ENCODE results near the gene NTN1.

Gene NTN1

GRCh38 chr17:9169116-9169515 is 147.8 kb downstream of the NTN1 start:
- DNase-seq, result no peak

DNA sequence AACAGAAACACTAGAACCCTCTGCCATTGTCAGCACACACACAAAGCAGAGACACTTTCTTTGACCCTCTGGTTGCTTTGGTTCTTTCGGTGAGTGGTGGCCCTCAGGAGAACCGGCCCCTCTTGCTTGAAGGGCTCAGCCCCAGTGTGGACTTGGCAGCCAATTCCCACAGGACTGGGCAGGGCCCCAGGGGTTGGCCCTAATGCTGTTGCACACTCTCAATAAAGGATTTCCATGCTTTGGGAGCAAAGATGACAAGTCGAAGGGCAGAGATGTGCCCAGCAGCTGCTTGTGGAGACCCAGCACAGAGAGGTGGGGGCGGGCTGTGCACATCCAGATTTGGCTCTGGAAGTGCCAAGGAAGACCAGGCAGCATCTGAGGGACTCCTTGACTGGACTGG is 149.0 kb downstream of the NTN1 start:
- DNase-seq, result no peak

GRCh38 chr17:9170853-9171252 is 149.5 kb downstream of the NTN1 start:
- no peak for DNase-seq

- DNase-seq, result no peak
Measured at GRCh38 chr17:9173386-9173983, 152.2 kb downstream of the NTN1 start.

DNA sequence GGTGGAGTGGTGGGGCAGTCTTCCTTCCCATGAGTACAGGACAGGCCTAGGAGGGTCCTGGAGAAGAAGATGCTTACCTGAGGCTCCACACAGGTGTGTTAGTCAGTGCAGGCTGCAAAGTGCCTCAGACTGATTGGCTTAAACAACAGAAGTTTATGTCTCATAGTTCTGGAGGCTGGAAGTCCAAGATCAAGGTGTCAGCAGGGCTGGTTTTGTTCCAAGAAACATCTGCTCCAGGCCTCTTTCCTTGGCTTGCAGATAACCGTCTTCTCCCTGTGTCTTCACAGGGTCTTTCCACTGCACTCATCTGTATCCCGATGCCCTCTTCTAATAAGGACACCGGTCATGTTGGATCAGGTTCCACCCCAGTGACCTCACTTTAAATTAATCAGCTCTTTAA is 153.0 kb downstream of the NTN1 start:
- DNase-seq, result no peak

DNA sequence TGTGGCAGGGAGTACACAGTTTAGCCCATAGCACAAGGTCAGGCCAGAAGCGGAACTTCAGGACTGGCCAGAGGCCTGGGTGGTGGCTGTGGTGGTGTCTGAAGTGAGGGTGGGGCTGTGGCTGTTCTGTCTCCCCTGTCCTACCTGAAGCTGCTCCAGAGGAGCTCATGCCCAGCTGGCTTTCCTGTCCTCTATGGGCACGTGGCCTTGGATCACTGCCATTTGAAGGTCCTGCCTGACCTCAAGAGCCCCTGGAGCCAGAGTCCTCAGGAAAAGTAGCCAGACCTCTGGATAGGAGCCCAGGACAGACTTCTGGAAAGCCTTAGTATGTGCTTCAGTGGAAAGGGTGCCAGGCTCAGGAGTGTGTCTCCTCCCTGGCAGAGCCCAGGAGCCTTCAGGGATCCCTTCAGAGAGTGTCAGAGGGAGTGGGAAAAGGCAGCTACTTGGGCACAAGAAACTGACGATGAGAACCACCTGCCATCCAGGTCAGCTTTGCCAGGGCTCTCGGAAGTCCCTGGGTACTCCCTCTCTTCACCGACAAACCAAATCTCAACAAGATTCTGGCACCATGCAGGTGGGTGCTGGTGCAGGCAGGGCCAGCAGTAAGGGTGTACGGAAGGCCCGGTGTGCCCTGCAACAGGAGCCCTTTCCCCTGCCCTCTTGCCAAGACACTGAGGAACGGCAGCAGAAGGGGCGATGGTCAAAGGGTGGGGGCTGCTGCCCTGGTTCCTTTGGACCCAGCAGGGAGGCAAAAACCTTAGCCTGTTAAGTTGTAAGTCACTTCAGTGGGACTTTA is 153.7 kb downstream of the NTN1 start:
- no peak for DNase-seq

DNA sequence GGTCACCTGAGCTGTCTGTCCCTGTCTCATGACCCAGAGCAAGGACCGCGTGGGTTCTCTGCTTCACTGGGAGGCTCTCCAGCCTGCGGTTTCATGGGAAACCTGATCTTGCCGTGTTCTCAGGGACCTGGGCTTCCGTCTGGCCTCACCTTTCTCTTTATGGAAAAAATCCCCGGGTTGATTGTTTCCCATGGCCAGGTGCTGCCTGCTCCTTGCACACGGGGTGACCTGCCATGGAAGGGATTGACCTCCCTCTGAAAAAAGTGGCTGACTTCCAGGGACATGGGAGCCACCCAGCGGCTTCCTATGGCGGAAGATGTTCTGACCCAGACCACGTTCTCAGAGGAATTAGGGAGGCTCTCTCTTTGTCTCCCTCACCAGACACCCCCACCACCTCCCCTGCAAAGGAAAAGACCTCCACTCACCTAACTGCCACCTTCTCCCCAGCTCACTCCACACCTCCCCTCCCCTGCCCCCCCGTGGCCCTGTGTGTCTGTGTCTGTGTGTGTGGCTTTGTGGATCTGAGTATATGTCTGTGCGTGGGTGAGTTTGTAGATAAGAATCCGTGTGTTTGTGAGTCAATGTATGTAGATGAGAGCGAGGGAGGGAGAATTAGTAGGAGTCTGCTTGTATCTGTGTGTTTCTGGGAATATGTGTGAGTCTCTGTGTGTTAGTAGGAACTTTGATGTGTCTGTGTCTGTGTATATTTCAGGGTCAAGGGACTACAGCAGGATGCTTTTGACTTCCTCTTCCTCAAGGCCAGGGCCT is 154.6 kb downstream of the NTN1 start:
- DNase-seq, result no peak

GRCh38 chr17:9177212-9177611 is 155.9 kb downstream of the NTN1 start:
- DNase-seq, result no peak

- DNase-seq, result no peak
Measured at GRCh38 chr17:9178319-9178718, 157.0 kb downstream of the NTN1 start.

DNA sequence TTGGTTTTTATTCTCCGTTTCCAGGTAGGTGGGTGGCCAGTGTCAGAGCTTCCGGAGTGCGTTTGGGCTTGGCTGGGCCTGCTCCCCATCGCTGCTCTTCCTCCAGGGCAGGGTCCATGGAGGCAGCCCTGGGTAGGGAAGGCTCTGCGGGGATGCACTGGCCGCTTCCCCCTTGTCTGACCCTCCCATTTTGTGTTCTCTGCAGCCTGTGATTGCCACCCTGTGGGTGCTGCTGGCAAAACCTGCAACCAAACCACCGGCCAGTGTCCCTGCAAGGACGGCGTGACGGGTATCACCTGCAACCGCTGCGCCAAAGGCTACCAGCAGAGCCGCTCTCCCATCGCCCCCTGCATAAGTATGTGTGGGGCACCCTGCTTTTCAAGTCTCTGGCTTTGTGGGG is 158.3 kb downstream of the NTN1 start:
- no peak for DNase-seq

- DNase-seq, result no peak
Measured at GRCh38 chr17:9181640-9182039, 160.3 kb downstream of the NTN1 start.

GRCh38 chr17:9183306-9183705 is 162.0 kb downstream of the NTN1 start:
- no peak for DNase-seq

DNA sequence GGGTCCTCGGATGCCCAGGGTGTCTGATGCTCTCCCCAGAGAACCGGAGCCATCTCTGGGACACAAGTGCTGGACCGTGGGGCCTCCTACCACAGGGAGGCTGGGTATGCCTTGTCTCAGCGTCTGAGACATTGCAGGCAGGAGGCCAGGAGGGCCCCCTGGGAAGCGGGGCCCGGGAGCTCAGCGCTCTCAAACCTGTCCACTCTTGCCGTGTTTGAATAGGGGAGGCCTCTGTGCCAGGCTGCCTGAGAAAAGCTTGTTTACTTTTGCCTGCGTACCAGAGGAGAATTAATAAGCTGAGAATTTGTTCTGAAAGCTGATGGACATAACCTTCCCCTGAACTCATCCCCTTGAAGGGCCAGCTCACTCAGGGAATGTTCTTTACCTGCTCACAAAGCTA is 163.8 kb downstream of the NTN1 start:
- DNase-seq, result no peak

GRCh38 chr17:9185688-9186284 is 164.5 kb downstream of the NTN1 start:
- DNase-seq, result no peak

- DNase-seq, result no peak
Measured at GRCh38 chr17:9187828-9188227, 166.5 kb downstream of the NTN1 start.

DNA sequence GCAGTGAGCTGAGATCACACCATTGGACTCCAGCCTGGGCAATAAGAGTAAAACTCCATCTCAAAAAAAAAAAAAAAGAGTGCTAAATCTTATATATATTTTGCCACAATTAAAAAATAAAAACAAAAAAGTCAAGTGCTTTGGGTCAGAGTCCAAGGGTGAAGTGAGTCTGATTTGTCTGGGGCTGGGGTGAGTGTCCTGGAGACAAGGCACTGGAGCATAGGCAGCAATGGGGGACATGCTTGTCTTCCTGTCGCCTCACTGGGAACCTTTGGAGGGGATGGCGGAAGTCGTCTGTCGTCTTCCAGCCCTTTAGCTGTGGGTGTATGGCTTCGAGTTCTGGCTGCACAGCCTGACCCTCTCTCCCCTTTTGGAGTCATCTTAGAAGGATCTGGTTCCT is 167.1 kb downstream of the NTN1 start:
- DNase-seq, result no peak

- DNase-seq, result no peak
Measured at GRCh38 chr17:9189870-9190269, 168.6 kb downstream of the NTN1 start.

- DNase-seq, result no peak
Measured at GRCh38 chr17:9192010-9192409, 170.7 kb downstream of the NTN1 start.

DNA sequence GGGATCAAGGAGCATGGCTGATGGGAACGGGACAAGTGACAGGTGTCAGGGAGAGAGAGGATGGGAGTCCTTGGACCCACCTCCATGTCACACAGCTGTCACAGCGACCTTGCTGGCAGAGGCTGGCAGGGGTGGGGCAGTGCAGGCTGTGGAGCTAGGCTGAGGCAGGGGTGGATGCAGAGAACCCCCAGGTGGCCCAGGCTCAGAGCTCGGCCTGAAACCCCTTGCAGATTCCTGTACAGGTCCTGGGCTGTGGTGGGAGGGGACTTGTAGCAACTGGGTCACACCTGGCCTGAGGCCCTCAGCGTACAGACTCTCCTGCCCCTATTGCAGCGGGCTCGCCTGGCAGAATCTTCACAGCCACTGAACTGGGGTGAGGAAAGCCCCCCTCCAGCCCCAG is 174.1 kb downstream of the NTN1 start:
- DNase-seq, result no peak

- no peak for DNase-seq
Measured at GRCh38 chr17:9195961-9196670, 174.8 kb downstream of the NTN1 start.

DNA sequence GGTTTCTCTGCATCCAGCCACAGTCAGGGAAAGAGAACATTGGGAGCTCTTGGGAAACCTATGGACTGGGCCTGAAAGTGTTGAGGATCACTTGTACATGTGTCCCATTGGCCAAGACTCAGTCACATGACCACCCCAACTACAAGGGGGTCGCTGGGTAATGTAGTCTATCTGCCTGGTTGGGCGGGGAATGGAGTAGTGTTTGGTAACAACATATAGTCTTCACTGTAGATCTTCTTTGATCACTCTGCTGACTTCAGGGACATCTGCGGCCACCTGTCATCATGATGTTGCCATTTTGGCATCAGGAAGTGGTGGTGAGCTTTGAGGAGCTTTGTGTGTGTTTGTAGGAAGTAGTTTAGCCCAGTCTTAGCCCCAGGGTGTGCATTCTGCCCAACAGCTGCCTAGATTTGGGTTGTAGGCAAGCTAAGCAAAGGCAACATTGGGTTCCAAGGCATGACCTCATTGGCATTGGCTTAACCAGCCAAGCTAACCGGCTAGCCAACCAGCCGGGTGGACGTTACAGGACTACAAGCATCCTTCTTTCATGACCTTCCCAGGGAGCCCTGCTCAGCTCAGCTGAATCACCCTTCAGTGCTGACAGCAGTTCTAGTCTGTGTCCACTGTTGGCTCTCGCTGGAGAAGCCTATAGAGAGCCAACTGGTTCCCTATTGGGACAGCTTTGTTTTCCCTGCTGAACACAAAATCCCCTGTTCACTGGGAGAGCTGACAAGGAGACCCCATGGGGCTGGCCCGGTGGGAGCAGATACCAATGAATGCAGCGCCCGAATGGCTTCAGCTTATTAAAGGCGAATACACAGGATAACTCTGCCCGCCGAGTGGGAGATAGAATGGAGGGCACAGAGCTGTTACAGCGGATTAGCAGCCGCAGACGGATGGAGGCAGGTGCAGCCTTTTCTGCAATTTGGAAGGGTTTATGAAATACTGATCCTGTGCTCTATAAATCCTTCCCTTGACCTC is 178.6 kb downstream of the NTN1 start:
- no peak for DNase-seq
